K562 (cell line): ENCODE data around the gene SCAP. TPM values are rescaled to one million over a fixed set of nuclear protein-coding genes. Genes with fewer than 3 reads are reported as not detected.
A peak's percentile ranks its signal among the peaks of the same experiment; 100 is the strongest.

Experiments
- ASH1L ChIP-seq: fragments of 450-650 bp; IDR thresholded peaks from 2 replicates; pipeline ENCODE4 v1.6.1; 2018; ENCODE audit warnings: borderline replicate concordance, mild to moderate bottlenecking, low read depth; ENCODE audit not compliant: partially characterized antibody
- BCL6 ChIP-seq: fragments of 250-450 bp; sonication (Bioruptor Pico); IDR thresholded peaks from 2 replicates; pipeline ENCODE4 v1.4.0; 2020
- CHD1 ChIP-seq: fragments of 200-600 bp; sonication (generic); IDR thresholded peaks from one replicate; pipeline ENCODE4 v1.6.1; 2012; ENCODE audit warnings: mild to moderate bottlenecking, moderate library complexity, low read length, inconsistent platforms
- MCM7 ChIP-seq, 2 experiments: fragments of 450-650 bp; IDR thresholded peaks; 2 replicates each; pipeline ENCODE4 v1.6.1; 2016 to 2018
- MEF2D ChIP-seq: conservative IDR thresholded peaks from 2 replicates; pipeline ENCODE4 v1.6.1; 2016; ENCODE audit warnings: low read depth, missing genetic modification characterization, missing compliant biosample characterization
- MTF1 ChIP-seq: fragments of 250-450 bp; sonication (Bioruptor Pico); IDR thresholded peaks from 2 replicates; pipeline ENCODE4 v1.9.0; 2021; ENCODE audit warnings: moderate library complexity, mild to moderate bottlenecking, inconsistent platforms, borderline replicate concordance
- NCOA6 ChIP-seq: fragments of 450-650 bp; IDR thresholded peaks from 2 replicates; pipeline ENCODE4 v1.6.1; 2017; ENCODE audit warnings: mild to moderate bottlenecking
- NFXL1 ChIP-seq: fragments of 450-650 bp; formaldehyde crosslinking; IDR thresholded peaks from 2 replicates; pipeline ENCODE4 v1.4.0; 2021; ENCODE audit warnings: mild to moderate bottlenecking
- POLR2G ChIP-seq: fragments of 200-400 bp; formaldehyde crosslinking; IDR thresholded peaks from 2 replicates; pipeline ENCODE4 v1.6.1; 2017; ENCODE audit warnings: low read depth, mild to moderate bottlenecking, antibody characterized with exemption, low read length, moderate library complexity
- SMAD3 ChIP-seq: fragments of 450-650 bp; formaldehyde crosslinking; conservative IDR thresholded peaks from 2 replicates; pipeline ENCODE4 v1.4.0; 2020; ENCODE audit warnings: mild to moderate bottlenecking
- SMARCE1 ChIP-seq: fragments of 450-650 bp; IDR thresholded peaks from 2 replicates; pipeline ENCODE4 v1.7.1; 2016; ENCODE audit warnings: mild to moderate bottlenecking
- SMC3 ChIP-seq: conservative IDR thresholded peaks from 2 replicates; pipeline ENCODE4 v1.6.1; 2011; ENCODE audit warnings: low read depth, low read length, improper control_type of control experiment; ENCODE audit not compliant: insufficient read depth
- SP2 ChIP-seq: IDR thresholded peaks from 2 replicates; pipeline ENCODE4 v1.6.1; 2011; ENCODE audit warnings: mild to moderate bottlenecking, low read depth, low read length, moderate library complexity; ENCODE audit not compliant: poor library complexity, severe bottlenecking; ENCODE audit errors: extremely low read depth
- TEAD4 ChIP-seq, 2 experiments: sonication (generic) in 1 of 2; formaldehyde crosslinking in 1 of 2; IDR thresholded peaks; 2 replicates each; pipeline versions ENCODE4 v1.6.1 to v1.8.0; 2012 to 2022; ENCODE audit warnings: borderline replicate concordance in 1 of 2, inconsistent platforms in 1 of 2, low read length in 1 of 2, mild to moderate bottlenecking in 1 of 2, missing genetic modification reagents in 1 of 2
- TFAM ChIP-seq: fragments of 250-450 bp; sonication (Bioruptor Pico); conservative IDR thresholded peaks from 2 replicates; pipeline ENCODE4 v1.5.0; 2021; ENCODE audit warnings: mild to moderate bottlenecking, moderate library complexity
- XRCC4 ChIP-seq: IDR thresholded peaks from one replicate; pipeline ENCODE4 v1.6.1; 2011; ENCODE audit not compliant: insufficient read depth, insufficient read length; ENCODE audit errors: extremely low read depth
- XRCC5 ChIP-seq: fragments of 200-400 bp; formaldehyde crosslinking; IDR thresholded peaks from 2 replicates; pipeline ENCODE4 v1.6.1; 2017; ENCODE audit warnings: low read depth, mild to moderate bottlenecking, low read length
- ZBED1 ChIP-seq: IDR thresholded peaks from 2 replicates; pipeline ENCODE4 v1.6.1; 2014
- ZC3H8 ChIP-seq: fragments of 450-650 bp; IDR thresholded peaks from 2 replicates; pipeline ENCODE4 v1.6.1; 2017
- ZNF384 ChIP-seq: IDR thresholded peaks from 2 replicates; pipeline ENCODE4 v1.6.1; 2012; ENCODE audit warnings: low read depth, low read length, improper control_type of control experiment
- ZNF76 ChIP-seq: fragments of 250-450 bp; sonication (Bioruptor Pico); IDR thresholded peaks from 2 replicates; pipeline ENCODE4 v1.4.0; 2020; ENCODE audit warnings: mild to moderate bottlenecking, moderate library complexity, borderline replicate concordance
- polyA plus RNA-seq, 8 experiments: library from polyadenylated mRNA; depleted of rRNA in 4 of 8; stranded (reverse) in 5 of 8; unstranded in 3 of 8; fragments of >200 nt; fragmentation: Nextera tagmentation in 2 of 8; fragmentation: Illumina TruSeq in 1 of 8; extraction: Ambion mirVana in 2 of 8; extraction: Trizol in 1 of 8; gene quantifications; 2 replicates each; pipeline versions ENCODE4 v1.2.1 to v1.2.3, GENCODE V29; 2011 to 2014; ENCODE audit warnings: inconsistent platforms in 1 of 8, missing spikeins in 1 of 8
- total RNA-seq, 7 experiments: library from RNA; depleted of rRNA in 6 of 7; stranded (reverse); fragments of >200 nt in 6 of 7; fragmentation: Illumina TruSeq in 2 of 7; extraction: Trizol in 2 of 7; gene quantifications; 2 replicates each; pipeline versions ENCODE4 v1.2.1 to v1.2.3, GENCODE V29; 2011 to 2021; ENCODE audit warnings: low replicate concordance in 1 of 7
- TF ChIP-seq, protein P1 (sequence below), 2 experiments: fragments of 450-650 bp; IDR thresholded peaks; 2 replicates each; pipeline ENCODE4 v1.6.1; 2018; ENCODE audit warnings: mild to moderate bottlenecking in 2 of 2, low read depth in 1 of 2; ENCODE audit not compliant: partially characterized antibody in 2 of 2
- TF ChIP-seq, protein P2 (sequence below): fragments of 450-650 bp; formaldehyde crosslinking; IDR thresholded peaks from 2 replicates; pipeline ENCODE4 v1.4.0; 2022; ENCODE audit warnings: mild to moderate bottlenecking, moderate library complexity

The SCAP gene
- total and polyA plus RNA-seq, 9 of the 15 experiments (the other 6 are each of a cell fraction or from before 2014, with no cell fraction given) = 2.6 to 104 (median 37.8) TPM

DNA sequence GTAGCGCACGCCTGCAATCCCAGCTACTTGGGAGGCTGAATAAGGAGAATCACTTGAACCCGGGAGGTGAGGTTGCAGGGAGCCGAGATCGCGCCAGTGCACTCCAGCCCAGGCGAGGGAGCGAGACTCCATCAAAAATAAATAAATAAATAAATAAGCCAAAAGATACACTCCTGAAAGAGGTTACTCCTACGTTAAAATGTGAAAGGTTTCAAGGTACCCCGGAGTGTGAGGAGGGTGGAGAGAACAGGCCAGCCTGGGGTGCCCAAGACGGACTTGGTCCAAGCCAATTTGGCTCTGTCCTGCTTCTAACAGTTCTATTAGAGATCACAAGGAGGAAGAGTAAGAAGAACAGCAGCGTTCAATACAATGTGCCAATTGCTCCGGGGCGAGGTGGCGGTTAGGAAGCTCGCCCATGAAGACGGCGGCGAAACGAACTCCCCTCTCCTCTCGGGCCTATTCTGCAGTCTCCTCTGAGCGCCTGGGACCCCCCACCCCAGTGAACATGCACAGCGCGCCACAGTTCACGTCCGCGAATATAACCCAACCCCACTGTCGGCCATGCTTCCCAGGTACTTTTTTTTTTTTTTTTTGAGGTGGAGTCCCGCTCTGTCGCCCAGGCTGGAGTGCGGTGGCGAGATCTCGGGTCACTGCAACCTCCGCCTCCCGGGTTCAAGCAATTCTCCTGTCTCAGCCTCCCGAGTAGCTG is 36.8 kb upstream of the SCAP start (continued):
- TF ChIP-seq, protein P1, sequence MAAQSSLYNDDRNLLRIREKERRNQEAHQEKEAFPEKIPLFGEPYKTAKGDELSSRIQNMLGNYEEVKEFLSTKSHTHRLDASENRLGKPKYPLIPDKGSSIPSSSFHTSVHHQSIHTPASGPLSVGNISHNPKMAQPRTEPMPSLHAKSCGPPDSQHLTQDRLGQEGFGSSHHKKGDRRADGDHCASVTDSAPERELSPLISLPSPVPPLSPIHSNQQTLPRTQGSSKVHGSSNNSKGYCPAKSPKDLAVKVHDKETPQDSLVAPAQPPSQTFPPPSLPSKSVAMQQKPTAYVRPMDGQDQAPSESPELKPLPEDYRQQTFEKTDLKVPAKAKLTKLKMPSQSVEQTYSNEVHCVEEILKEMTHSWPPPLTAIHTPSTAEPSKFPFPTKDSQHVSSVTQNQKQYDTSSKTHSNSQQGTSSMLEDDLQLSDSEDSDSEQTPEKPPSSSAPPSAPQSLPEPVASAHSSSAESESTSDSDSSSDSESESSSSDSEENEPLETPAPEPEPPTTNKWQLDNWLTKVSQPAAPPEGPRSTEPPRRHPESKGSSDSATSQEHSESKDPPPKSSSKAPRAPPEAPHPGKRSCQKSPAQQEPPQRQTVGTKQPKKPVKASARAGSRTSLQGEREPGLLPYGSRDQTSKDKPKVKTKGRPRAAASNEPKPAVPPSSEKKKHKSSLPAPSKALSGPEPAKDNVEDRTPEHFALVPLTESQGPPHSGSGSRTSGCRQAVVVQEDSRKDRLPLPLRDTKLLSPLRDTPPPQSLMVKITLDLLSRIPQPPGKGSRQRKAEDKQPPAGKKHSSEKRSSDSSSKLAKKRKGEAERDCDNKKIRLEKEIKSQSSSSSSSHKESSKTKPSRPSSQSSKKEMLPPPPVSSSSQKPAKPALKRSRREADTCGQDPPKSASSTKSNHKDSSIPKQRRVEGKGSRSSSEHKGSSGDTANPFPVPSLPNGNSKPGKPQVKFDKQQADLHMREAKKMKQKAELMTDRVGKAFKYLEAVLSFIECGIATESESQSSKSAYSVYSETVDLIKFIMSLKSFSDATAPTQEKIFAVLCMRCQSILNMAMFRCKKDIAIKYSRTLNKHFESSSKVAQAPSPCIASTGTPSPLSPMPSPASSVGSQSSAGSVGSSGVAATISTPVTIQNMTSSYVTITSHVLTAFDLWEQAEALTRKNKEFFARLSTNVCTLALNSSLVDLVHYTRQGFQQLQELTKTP (IDR thresholded peaks at IDR 0.05; ENCODE audit: low read depth in 1 of 2, partially characterized antibody in 2 of 2) = peak in 1 of 2 experiments; percentile 15
- TF ChIP-seq SMAD3 (CRISPR knock-in tag) (no peak), XRCC5 (no peak; the same call in 1 of the 2 replicates), TEAD4 (IDR thresholded peaks at IDR 0.05; ENCODE audit: low read length) (no peak), TEAD4 (CRISPR knock-in tag; IDR thresholded peaks at IDR 0.05; ENCODE audit: borderline replicate concordance) (0 out of 2 replicates have a peak, but pooled peaks have one; percentile 11), ASH1L (no peak), BCL6 (CRISPR knock-in tag) (0 out of 2 replicates have a peak, but pooled peaks have one; percentile 16), ZBED1 (no peak; the same call in 1 of the 2 replicates), SMC3 (no peak), ZNF384 (peak; percentile 83), CHD1 (peak; percentile 92), MCM7 (IDR thresholded peaks at IDR 0.05) (0 out of 4 replicates have a peak, but pooled peaks of 1 of the 2 experiments have one; percentile 11), POLR2G (no peak), NCOA6 (no peak), TFAM (CRISPR knock-in tag) (no peak), SP2 (no peak), MTF1 (CRISPR knock-in tag) (no peak), SMARCE1 (0 out of 2 replicates have a peak, but pooled peaks have one; percentile 25), ZC3H8 (no peak), NFXL1 (CRISPR knock-in tag) (no peak), MEF2D (tag) (0 out of 2 replicates have a peak, but pooled peaks have one; percentile 35), XRCC4 (no peak), ZNF76 (no peak)
- TF ChIP-seq, protein P2, sequence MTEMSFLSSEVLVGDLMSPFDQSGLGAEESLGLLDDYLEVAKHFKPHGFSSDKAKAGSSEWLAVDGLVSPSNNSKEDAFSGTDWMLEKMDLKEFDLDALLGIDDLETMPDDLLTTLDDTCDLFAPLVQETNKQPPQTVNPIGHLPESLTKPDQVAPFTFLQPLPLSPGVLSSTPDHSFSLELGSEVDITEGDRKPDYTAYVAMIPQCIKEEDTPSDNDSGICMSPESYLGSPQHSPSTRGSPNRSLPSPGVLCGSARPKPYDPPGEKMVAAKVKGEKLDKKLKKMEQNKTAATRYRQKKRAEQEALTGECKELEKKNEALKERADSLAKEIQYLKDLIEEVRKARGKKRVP (CRISPR knock-in tag) = 0 out of 2 replicates have a peak, but pooled peaks have one; percentile 3
